A549 (cell line): ENCODE data around the gene PARP1. TPM values are rescaled to one million over a fixed set of nuclear protein-coding genes. Genes with fewer than 3 reads are reported as not detected.

Source experiments
- ATAC-seq, 2 experiments: fragments of 200-7000 bp in 1 of 2; fragments of >200 bp in 1 of 2; cut with Nextera tagmentation in 1 of 2; cut with Tn5 transposase in 1 of 2; 3 replicates each; pipeline versions ENCODE4 v1.8.0 to v1.9.1; 2018 to 2020; ENCODE audit warnings: mild to moderate bottlenecking in 1 of 2, moderate library complexity in 1 of 2
- CTCF ChIA-PET: fragments of 300-600 bp; sonication (Branson Sonifier 250); formaldehyde crosslinking; extraction: SDS; loops from one replicate; lab custom pipeline; 2021; ENCODE audit warnings: antibody characterized with exemption, inconsistent platforms; lab: Yijun Ruan, JAX
- POLR2A ChIA-PET: fragments of 350-600 bp; formaldehyde crosslinking; extraction: SDS; loops from one replicate; lab custom pipeline; 2021; ENCODE audit warnings: antibody characterized with exemption, inconsistent platforms; lab: Yijun Ruan, JAX
- DNase-seq, 2 experiments: peaks; one replicate each; pipeline versions ENCODE4 v3.0.0 to v3.0.0-alpha.2; 2011 to 2016; ENCODE audit warnings: low read depth in 1 of 2, low spot score in 1 of 2
- FAIRE-seq: peaks from 2 replicates; lab custom pipeline; 2011; peaks lifted over from hg19 to GRCh38; lab: Jason Lieb, UNC
- H3K27ac ChIP-seq, 2 experiments: fragments of >200 bp; sonication (Bioruptor Twin); formaldehyde crosslinking; 3 replicates each; pipeline ENCODE4 v1.5.1; 2016 to 2017
- H3K4me1 ChIP-seq: fragments of >200 bp; sonication (Bioruptor Twin); formaldehyde crosslinking; 3 replicates; pipeline ENCODE4 v1.6.1; 2016
- H3K4me2 ChIP-seq: fragments of >200 bp; sonication (Bioruptor Twin); formaldehyde crosslinking; 3 replicates; pipeline ENCODE4 v1.6.1; 2016
- H3K4me3 ChIP-seq: fragments of >200 bp; sonication (Bioruptor Twin); formaldehyde crosslinking; 3 replicates; pipeline ENCODE4 v1.5.1; 2016
- H3K9me3 ChIP-seq: fragments of >200 bp; sonication (Bioruptor Twin); formaldehyde crosslinking; 3 replicates; pipeline ENCODE4 v1.6.1; 2016
- CHD4 ChIP-seq: fragments of 200-600 bp; sonication (generic); IDR thresholded peaks from 2 replicates; pipeline ENCODE4 v1.6.1; 2016; ENCODE audit warnings: antibody characterized with exemption, mild to moderate bottlenecking, borderline replicate concordance
- FOSB ChIP-seq: fragments of 250-450 bp; sonication (Bioruptor Pico); IDR thresholded peaks from 2 replicates; pipeline ENCODE4 v1.5.0; 2020; ENCODE audit warnings: mild to moderate bottlenecking, moderate library complexity
- HOXB13 ChIP-seq: fragments of 250-450 bp; sonication (Bioruptor Pico); IDR thresholded peaks from 2 replicates; pipeline ENCODE4 v1.5.0; 2020; ENCODE audit warnings: low read depth, mild to moderate bottlenecking, moderate library complexity
- HOXB5 ChIP-seq: fragments of 250-450 bp; sonication (Bioruptor Pico); IDR thresholded peaks from 2 replicates; pipeline ENCODE4 v1.5.0; 2020; ENCODE audit warnings: mild to moderate bottlenecking, moderate library complexity
- JUNB ChIP-seq: fragments of >200 bp; sonication (Bioruptor Twin); formaldehyde crosslinking; IDR thresholded peaks from 2 replicates; pipeline ENCODE4 v1.6.1; 2016
- KDM1A ChIP-seq: fragments of 200-600 bp; sonication (generic); IDR thresholded peaks from 2 replicates; pipeline ENCODE4 v1.6.1; 2016; ENCODE audit warnings: low read depth, mild to moderate bottlenecking
- MAZ ChIP-seq: fragments of 150-350 bp; IDR thresholded peaks from 2 replicates; pipeline ENCODE4 v1.6.1; 2014; ENCODE audit warnings: antibody characterized with exemption, low read depth, low read length, borderline replicate concordance
- MYC ChIP-seq: IDR thresholded peaks from 2 replicates; pipeline ENCODE4 v1.6.1; 2012; ENCODE audit warnings: mild to moderate bottlenecking, inconsistent platforms, low read length, improper control_type of control experiment, borderline replicate concordance
- NPAS2 ChIP-seq: fragments of 250-450 bp; sonication (Bioruptor Pico); IDR thresholded peaks from 2 replicates; pipeline ENCODE4 v1.8.0; 2022; ENCODE audit warnings: mild to moderate bottlenecking, moderate library complexity, borderline replicate concordance
- POLR2AphosphoS2 ChIP-seq: conservative IDR thresholded peaks from 2 replicates; pipeline ENCODE4 v1.6.1; 2012; ENCODE audit warnings: low read length, improper control_type of control experiment, inconsistent platforms
- RNF2 ChIP-seq: fragments of 200-600 bp; sonication (generic); IDR thresholded peaks from 2 replicates; pipeline ENCODE4 v1.6.1; 2016; ENCODE audit warnings: low read depth, mild to moderate bottlenecking, antibody characterized with exemption, moderate library complexity, borderline replicate concordance
- TFCP2L1 ChIP-seq: fragments of 250-450 bp; sonication (Bioruptor Pico); IDR thresholded peaks from 2 replicates; pipeline ENCODE4 v1.5.0; 2021; ENCODE audit warnings: mild to moderate bottlenecking
- ZC3H11A ChIP-seq: fragments of 450-650 bp; IDR thresholded peaks from 2 replicates; pipeline ENCODE4 v1.6.1; 2014; ENCODE audit warnings: antibody characterized with exemption, mild to moderate bottlenecking
- ZNF302 ChIP-seq: fragments of 250-450 bp; sonication (Bioruptor Pico); IDR thresholded peaks from 2 replicates; pipeline ENCODE4 v1.9.0; 2021; ENCODE audit warnings: inconsistent platforms, mild to moderate bottlenecking, moderate library complexity
- WGBS: methylation state at CpG from one replicate; pipeline ENCODE4 v1.1.6; 2017; ENCODE audit errors: missing lambda C conversion rate; 5-methylcytosine and 5-hydroxymethylcytosine counted together
- polyA plus RNA-seq, 4 experiments: library from polyadenylated mRNA; depleted of rRNA in 3 of 4; stranded (reverse); fragments of >200 nt; fragmentation: RNase III in 1 of 4; extraction: RNeasy Plus Mini Kit Qiagen cat#74134 plus additional on column Dnase treatment in 1 of 4; gene quantifications; 2 replicates in 3 of 4; 3 replicates in 1 of 4; pipeline ENCODE4 v1.2.3, GENCODE V29; 2011 to 2017
- TF ChIP-seq, protein P1 (sequence below): fragments of >200 bp; sonication (Bioruptor Twin); formaldehyde crosslinking; IDR thresholded peaks from 3 replicates; pipeline ENCODE4 v1.6.1; 2016
- TF ChIP-seq, protein P2 (sequence below): fragments of 250-450 bp; sonication (Bioruptor Pico); IDR thresholded peaks from 2 replicates; pipeline ENCODE4 v1.5.0; 2020; ENCODE audit warnings: low read depth, mild to moderate bottlenecking, moderate library complexity
- TF ChIP-seq, protein P3 (sequence below): IDR thresholded peaks from 2 replicates; pipeline ENCODE4 v1.6.1; 2012; ENCODE audit warnings: low read depth, borderline replicate concordance
- TF ChIP-seq, protein P4 (sequence below): IDR thresholded peaks from 2 replicates; pipeline ENCODE4 v1.6.1; 2012
- TF ChIP-seq, protein P5 (sequence below): fragments of 200-600 bp; sonication (generic); IDR thresholded peaks from 2 replicates; pipeline ENCODE4 v1.6.1; 2016; ENCODE audit warnings: antibody characterized with exemption, mild to moderate bottlenecking, moderate library complexity

The PARP1 gene
- polyA plus RNA-seq, 2 of the 4 experiments (the other 2 are of a cell fraction) = 125 to 134 TPM

DNA sequence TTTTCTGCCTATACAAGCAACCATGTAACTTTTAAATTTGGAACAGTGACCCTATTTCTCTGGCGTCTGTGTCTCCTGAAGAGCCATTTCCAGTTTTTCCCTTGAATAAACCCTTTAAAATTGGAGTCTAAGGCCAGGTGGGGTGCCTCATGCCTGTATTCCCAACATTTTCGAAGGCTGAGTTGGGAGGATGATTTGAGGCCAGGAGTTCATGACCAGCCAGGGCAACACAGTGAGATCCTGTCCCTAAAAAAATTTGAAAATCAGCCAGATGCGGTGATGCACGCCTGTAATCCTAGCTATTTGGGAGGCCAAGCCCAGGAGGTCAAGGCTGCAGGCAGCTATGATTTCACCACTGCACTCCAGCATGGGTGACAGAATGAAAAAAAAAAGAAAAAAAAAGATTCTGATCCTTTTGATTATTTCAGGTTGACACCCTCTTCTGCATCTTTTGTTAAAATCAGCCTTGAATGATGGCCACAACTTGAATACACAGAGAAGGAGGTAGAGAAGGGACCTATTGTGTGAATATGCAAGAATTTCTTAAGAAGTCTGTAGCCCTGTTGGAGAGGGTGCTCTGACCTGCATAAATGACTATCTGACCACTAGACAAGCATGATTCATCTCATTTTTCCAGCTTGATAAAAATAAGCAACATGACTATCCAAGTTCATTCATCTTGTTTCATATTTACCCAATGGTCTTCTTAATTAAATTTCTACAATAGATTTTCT, 40.2 kb upstream of the PARP1 start (continued):
- TF ChIP-seq POLR2AphosphoS2 = no peak
- no peak for TF ChIP-seq MYC
- no peak for TF ChIP-seq CHD4
- no peak for TF ChIP-seq MAZ
- TF ChIP-seq FOSB = no peak

DNA sequence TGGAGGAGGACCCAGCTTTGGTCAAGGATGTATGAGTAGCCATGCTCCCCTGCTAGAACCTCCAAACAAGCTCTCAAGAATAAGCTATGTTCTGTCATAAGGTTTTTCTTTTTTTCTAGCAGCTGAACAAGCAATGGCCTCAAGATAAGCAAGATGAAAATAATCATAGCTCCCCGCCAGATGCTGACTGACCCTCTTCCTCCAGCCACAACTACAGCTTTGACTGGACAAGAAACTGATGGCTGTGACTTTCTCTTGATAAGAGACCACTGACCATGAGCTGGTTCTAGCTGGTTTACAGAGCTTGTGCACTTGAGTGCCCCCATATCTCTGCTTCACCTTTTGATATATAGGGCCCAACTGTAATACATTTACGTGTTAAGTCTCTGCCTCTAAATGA, 38.2 kb upstream of the PARP1 start:
- TF ChIP-seq, protein P1, sequence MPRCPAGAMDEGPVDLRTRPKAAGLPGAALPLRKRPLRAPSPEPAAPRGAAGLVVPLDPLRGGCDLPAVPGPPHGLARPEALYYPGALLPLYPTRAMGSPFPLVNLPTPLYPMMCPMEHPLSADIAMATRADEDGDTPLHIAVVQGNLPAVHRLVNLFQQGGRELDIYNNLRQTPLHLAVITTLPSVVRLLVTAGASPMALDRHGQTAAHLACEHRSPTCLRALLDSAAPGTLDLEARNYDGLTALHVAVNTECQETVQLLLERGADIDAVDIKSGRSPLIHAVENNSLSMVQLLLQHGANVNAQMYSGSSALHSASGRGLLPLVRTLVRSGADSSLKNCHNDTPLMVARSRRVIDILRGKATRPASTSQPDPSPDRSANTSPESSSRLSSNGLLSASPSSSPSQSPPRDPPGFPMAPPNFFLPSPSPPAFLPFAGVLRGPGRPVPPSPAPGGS = no peak
- TF ChIP-seq RNF2 = no peak
- no peak for TF ChIP-seq HOXB13
- TF ChIP-seq ZNF302 (CRISPR knock-in tag) = no peak
- no peak for TF ChIP-seq KDM1A
- TF ChIP-seq, protein P2, sequence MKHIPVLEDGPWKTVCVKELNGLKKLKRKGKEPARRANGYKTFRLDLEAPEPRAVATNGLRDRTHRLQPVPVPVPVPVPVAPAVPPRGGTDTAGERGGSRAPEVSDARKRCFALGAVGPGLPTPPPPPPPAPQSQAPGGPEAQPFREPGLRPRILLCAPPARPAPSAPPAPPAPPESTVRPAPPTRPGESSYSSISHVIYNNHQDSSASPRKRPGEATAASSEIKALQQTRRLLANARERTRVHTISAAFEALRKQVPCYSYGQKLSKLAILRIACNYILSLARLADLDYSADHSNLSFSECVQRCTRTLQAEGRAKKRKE (CRISPR knock-in tag) = no peak
- no peak for TF ChIP-seq ZC3H11A
- TF ChIP-seq, protein P3, sequence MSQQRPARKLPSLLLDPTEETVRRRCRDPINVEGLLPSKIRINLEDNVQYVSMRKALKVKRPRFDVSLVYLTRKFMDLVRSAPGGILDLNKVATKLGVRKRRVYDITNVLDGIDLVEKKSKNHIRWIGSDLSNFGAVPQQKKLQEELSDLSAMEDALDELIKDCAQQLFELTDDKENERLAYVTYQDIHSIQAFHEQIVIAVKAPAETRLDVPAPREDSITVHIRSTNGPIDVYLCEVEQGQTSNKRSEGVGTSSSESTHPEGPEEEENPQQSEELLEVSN = no peak
- no peak for TF ChIP-seq NPAS2 (CRISPR knock-in tag)
- no peak for TF ChIP-seq TFCP2L1 (CRISPR knock-in tag)
- TF ChIP-seq, protein P4, sequence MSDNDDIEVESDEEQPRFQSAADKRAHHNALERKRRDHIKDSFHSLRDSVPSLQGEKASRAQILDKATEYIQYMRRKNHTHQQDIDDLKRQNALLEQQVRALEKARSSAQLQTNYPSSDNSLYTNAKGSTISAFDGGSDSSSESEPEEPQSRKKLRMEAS = no peak
- TF ChIP-seq MYC = no peak
- no peak for TF ChIP-seq JUNB
- TF ChIP-seq, protein P5, sequence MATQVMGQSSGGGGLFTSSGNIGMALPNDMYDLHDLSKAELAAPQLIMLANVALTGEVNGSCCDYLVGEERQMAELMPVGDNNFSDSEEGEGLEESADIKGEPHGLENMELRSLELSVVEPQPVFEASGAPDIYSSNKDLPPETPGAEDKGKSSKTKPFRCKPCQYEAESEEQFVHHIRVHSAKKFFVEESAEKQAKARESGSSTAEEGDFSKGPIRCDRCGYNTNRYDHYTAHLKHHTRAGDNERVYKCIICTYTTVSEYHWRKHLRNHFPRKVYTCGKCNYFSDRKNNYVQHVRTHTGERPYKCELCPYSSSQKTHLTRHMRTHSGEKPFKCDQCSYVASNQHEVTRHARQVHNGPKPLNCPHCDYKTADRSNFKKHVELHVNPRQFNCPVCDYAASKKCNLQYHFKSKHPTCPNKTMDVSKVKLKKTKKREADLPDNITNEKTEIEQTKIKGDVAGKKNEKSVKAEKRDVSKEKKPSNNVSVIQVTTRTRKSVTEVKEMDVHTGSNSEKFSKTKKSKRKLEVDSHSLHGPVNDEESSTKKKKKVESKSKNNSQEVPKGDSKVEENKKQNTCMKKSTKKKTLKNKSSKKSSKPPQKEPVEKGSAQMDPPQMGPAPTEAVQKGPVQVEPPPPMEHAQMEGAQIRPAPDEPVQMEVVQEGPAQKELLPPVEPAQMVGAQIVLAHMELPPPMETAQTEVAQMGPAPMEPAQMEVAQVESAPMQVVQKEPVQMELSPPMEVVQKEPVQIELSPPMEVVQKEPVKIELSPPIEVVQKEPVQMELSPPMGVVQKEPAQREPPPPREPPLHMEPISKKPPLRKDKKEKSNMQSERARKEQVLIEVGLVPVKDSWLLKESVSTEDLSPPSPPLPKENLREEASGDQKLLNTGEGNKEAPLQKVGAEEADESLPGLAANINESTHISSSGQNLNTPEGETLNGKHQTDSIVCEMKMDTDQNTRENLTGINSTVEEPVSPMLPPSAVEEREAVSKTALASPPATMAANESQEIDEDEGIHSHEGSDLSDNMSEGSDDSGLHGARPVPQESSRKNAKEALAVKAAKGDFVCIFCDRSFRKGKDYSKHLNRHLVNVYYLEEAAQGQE = no peak
- no peak for TF ChIP-seq HOXB5 (CRISPR knock-in tag)
- TF ChIP-seq, all 56 proteins: peak for 0
- no peak overlapping the region for H3K4me3 ChIP-seq
- 73% methylated on average over 2 of the region's 2 CpGs for WGBS
- H3K4me1 ChIP-seq = no peaks in the 10 kb centered on the region
- ATAC-seq (no peak), FAIRE-seq (no peak), DNase-seq (no peak)
- no peaks in the 10 kb centered on the region for H3K9me3 ChIP-seq
- ChIA-PET CTCF (interaction anchor here (1.5 to 1.8 kb wide), 2 partner anchors 21 to 38 kb away, joined by 4 to 6 read pairs; partner anchors contain the start of gene PARP1), POLR2A (no interaction called here)
- no peak overlapping the region for H3K4me2 ChIP-seq
- no peak overlapping the region for H3K27ac ChIP-seq
